ENCODE measurements around the gene PPP2R2D.

PPP2R2D gene

DNA sequence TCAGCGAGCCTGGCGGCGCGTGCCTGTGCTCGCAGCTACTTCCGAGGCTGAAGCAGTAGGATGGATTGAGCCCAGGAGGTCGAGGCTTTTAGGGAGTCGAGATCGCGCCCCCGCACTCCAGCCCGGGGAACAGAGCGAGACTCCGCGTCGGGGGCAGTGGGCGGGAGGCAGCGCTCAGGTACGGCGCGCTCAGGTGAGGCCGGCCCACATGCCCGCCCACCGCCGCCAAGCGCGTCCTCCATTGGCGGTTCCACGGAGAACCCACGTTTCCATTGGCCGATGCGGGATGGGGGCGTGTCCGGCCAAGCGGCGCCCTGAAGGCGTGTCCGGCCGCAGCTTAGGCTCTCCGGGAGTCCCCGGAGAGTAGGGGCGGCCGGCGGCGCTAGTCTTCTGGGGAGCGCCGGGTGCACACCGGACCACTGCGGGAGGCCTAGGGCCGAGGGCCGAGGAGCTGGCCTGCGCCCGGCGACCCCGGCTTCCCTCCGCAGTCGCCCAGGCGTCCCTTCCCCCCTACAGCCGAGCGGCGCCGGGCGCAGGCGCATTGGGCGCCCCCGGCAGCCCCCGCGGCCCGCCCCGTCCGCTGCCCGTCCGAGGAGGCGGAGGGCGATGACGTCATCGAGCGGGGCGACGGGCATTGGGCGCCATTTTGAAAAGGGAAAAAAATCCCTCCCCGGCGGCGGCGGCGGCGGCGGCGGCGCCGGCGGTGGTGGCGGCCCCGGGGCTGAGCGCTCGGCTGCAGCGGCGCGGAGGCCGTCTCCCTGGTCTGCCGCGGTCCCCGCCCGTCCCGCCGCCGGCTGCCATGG is at the start of gene PPP2R2D:
TSS of gene PPP2R2D (plus strand) at position 659 of the 803 bp plus-strand sequence. CDS start at position 800, 141 bp downstream.
- DNase-seq, result peak; percentile 95

DNA sequence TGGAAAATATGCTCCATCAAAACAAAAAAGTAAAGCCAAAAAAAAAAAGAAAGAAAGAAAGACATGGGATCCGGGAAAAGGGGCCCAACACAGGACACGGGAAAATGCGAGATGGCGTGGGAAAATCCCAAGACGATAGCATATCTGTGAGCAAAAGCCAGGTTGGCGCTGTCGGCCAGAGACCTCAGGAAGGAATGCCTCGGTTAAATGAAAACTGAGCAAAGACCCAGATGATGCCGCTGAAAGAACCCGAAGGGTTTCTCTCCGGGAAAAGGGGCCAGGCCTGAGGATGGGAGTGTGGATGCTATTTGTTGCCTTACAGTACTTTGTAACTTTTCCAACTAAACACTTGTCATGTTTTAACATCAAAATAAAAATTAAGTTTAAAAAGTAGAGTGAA is 49.5 kb upstream of the PPP2R2D start:
- no peak for DNase-seq

DNA sequence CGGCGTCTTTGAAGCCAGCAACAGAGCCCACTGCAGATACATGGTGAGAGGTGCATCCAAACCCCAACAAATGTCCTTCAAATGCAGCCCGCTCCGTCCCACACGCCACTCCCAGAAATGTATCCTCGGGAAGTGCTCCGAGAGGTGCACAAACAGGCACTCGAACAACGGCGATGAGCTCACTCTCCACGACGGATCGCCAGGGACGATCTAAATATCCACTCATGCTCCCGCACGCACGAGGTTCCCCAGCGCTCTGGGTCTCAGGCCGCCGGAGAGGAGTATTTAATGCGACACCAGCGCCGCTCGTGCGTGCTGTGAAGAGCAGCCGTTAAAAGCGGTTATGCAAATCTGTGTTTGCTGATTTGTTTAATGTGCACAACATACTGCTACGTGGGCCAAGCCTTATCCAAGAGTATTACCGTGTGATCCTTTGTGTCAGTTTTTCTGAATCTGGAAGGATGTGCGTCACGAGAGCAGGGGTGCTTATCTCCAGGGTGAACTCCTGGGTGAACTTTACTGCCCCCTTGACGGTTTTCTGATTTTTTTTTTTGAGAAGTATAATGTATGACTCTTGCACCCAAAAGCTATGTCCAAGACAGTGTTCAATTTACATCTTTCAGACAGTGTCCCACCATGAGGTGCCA is 48.5 kb upstream of the PPP2R2D start:
- no peak for DNase-seq

DNA sequence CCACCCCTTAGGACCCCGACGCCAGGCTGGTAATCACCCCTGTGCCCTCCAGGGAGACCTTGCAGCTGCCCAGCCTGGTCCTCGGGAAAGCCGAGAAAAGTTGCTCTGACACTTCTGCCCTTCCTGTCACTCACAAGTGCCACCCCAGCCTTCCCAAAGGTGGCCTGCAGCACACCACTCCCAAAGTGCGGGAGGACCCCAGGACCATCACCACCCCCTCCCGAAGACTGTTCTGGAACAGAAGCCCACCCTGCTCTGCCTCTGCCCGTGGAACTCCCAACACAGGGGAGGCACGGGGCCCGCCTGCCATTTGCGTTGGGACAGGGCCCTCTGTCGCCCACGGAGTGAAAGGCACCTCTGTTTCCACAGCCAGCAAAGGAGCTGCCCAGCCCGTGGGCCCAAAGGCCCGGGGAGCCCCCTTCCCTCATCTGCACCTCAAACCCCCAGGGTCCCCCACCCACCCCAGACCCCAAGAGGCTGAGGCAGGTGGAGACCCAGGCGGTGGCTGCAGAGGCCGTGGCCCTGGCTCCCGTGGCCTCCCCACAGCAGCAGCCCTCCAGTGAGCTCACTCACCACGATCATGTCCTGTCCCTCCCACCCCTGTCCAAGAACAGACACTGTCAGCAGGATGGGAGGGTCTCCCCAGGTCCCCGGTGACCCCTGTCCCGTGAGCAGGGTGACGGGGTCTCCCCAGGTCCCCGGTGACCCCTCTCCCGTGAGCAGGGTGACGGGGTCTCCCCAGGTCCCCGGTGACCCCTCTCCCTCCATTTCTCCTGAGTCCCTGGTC is 47.8 kb upstream of the PPP2R2D start:
- no peak for DNase-seq

DNA sequence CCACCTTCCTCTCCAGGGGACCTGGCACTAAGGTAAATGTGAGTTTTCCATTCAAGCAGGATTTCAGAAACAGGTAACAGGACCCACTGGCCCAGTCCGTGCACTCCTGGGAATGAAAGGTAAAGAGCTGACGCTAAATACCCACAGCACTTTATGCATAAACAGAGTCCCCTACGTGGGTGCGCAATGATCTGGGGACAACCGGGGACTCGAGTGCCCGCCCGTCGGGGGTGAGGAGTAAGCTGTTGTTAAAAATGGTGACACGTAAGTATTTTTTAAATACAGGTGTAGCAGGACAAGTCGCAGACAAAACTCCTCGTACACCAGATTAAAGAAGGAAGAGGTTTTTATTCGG is 47.2 kb upstream of the PPP2R2D start:
- DNase-seq, result no peak

DNA sequence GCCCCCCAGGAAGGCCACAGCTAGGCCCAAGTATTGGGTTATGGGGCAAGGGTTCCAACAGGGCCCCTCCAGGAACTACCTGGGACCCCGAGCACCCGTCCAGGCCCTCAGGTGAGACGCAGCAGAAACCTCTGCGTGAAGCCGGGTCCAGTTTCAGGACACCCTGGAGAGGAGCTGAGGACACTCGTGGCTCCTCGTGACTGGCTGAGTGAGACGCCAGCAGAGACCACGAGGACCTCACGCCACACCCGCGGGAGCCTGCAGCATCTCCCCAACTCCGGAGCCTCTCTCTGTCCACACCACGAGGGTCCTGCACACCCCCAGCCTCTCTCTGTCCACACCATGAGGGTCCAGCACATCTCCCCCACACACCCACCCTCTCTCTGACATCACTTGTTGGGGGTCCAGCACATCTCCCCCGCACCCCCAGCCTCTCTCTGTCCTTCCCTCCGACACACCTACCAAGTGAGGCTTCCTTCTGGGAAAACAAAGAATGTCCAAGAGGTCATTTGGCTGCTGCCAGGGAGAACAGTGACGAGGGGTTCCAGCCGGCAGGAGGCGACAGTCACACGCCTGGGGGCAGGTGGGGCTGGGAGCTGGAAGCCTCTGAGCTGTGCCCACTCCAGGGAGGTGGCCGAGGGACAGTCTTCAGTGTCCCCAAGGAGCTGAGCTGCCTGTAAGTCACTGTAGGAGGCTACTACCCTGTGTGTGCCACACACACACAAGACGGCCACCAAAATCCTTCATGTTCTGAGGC is 46.1 kb upstream of the PPP2R2D start:
- DNase-seq, result no peak

DNA sequence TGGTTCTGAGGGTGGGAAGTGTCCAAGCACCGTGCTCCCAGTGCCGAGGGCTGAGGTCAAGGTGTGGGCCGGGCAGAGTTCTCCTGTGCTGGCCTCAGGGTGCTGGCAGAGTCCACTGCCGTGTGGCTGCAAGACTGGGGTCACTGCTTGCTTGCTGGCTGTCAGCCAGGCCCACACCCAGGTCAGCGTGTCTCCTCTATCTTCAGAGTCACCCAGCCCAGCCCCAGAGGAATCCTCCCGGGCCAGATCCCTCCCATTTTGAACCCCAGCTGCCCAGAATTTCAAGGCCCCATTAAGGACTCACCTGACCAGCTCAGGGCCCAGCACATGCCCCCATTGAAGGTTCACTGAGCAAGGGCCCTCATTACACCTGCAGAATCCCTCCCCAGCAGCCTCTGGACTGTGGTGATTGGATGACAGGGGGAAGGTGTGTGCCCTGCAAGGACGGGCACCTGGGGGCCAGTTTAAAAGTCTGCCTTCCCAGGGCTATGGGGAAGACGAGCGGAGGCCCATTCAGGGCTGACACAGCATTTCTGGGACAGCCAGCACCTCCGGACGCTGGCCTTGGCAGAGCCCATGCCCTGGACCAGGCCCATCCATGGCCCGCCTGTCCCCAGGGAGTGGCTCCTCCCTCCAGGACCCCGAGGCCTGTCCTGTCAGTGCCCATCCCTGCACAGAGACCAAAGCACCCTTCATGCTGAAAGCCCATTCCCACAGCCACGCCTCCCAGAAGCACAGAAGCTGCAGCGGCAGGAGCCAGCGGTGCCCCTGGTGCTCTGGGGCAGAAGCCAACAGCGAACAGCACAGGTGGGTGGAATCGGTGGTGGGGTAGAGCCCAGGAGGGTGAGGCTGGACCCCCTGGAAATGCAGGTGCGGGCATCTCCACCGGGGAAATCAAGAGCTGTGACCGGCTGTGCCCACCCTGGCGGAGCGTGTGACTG is 45.1 kb upstream of the PPP2R2D start:
- DNase-seq, result no peak

DNA sequence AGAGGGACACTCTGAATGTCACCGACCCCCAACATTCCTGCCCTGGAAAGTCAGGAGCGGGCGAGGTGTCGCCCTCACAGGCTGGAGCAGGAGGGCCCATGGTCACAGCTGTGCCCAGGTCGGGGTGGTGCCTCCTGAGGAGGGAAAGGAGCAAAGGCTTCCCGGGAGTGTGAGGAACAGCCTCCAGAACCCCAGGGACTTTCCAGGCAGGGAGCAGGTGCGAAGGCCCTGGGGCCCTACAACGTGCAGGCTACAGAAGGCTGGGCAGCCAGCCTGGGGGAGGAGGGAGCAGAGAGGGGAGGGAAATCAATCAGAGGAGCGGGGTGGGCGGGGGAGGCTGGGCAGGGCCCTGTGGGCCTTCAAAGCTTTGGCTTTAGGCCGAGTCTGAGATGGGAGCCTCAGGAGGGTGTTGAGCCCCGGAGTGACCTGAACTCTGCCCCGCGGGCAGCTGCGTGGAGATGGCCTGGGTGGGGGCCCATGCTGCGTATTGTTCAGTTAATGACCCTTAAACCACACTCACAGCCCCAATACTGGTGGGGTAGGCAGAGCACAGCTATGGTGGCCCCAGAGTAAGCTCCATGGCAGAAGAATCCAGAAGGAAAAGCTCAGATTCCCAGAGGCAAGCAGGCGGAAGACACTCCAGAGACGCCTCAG is 44.2 kb upstream of the PPP2R2D start:
- no peak for DNase-seq

DNA sequence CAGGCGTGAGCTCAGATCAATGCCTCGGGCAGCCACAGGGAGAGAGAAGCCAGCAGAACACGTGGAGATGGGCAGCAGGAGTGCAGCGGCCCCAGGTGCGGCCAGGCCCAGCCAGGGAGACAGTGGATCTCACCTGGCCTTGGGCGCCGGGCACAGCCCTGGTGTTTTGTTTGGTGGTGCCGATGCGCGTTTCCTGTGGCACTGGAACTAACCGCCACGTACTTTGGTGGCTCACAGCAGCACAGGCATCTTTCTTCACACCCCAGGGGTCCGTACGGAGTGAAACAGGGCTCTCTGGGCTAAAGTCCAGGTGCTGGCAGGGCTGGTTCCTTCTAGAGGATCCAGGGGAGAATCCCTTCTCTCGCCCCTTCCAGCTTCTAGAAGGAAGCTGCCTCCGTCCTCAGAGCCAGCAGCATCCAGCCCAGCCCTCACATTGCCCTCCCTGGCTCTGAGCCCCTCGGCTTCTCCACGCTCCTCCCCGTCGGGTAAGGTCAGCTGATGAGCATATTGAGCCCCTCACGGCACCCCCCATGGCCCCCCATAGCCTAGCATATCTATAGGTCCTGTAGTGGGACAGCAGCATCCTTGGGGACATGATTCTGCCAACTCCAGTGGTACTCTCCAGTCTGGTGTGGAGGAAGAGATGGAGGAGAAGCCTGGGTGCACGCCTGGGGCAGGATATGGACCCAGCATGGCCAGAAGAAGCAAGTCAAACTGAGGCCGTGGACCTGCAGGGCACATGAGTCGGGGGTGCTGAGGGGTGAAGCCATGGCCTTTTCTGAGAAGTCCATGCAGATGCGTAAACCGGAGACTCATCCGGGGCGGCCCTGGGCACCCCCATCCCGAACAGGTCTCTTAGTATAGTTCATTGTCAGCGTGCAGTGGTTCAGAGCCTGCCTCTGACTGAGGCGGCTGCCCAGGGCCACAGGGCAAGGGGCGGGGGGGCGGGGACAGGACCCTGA is 43.4 kb upstream of the PPP2R2D start:
- DNase-seq, result no peak

DNA sequence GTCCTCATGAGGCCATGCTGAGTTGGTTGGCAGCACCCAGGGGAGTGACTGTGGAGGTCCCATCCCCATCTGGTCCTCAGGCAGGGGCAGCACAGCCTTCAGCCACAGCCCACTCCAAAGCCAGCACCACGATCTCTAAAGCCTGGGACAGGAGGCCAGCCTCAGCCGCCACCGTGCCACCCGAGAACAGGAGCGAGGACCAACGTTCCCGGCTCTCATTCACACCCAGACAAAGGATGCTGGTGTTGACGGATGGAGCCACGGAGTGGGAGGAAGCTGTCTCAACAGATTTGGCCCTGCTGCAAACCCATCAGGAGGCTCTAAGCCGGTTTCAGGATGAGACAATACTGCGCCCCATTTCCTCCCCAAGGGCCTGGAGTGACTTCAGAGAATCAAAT is 42.7 kb upstream of the PPP2R2D start:
- DNase-seq, result no peak

DNA sequence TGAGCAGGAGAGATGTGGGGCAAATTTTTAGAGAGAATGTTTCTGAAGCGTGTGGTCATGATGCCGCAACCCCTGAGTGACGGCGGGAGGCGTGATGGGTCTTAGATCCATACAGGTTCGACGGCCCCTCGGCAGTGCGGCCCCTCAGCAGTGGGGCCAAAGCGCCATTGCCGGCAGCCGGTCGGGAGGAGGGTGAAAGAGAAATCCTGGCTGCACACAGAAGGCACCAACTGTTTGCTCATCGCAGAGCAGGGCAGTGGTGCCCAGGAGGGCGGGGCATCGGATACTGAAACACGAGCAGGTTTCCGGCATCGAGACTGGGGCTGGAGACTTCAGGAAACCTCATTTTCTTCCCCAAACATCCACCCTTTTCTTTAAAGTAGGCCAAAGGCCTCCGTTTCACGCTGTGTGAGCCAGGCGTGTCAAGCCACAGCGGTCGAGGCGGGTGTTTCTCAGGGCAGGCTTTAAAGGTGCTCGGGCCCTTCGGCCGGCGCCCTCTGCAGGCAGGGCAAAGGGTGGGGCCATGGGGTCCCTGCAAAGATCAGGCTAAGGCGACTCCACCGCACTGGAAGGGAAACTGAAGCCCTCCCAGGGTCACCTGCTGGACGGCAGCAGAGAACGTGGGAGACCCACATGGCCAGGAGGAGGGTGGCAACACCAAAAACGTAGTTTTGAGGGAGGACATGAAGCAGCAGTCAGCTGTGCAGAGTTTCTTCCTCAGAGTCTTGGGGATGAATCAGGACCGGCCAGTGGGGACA is 42.0 kb upstream of the PPP2R2D start:
- no peak for DNase-seq

DNA sequence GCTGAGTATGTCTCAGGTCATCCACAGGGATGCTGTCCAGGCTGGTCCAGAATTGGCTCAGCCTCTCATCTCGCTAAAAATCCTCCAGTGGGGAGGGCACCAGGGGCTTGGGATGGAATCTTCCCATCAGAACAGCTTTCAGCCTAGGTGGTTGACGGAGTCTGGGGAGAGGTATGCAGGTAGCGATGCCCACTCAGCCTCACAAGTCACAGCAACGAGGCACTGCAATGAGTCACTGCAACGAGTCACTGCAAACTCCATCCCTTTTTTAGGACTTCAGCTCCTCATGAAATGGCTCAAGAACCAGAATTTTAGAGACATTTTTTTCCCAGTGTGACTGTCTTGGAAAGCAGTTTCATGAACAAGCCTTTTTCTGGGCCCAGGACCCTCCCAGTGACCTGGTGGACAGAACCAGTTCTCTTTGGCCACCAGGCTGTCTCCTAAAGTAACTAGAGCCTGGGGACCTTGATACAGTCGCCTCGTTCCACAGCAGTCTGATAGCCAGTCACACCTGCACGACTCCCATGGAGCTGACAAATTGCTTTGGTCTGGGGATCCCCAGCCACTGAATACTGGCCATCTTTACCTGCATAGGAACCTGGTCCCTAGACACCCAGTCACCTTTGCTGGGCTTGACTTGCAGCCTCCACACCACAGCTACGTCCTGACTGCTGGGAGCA is 41.3 kb upstream of the PPP2R2D start:
- DNase-seq, result no peak

DNA sequence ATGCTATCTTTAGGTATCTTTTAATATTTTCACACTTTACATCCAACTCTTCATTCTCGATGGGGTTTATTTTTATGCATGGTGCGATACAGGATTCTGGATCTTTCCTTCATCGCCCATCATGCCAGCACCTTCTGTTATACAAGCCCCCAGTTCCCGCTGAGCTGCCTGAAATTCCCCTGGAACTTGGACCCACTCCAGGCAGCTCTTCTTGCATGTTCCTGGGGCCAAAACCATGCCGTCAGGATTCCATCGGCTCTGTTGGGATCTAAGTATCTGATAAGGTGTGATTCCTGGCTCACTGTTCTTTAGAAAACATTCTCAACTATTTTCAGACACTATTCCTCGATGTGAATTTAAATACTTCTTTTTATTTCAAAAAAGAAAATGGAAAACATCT is 40.5 kb upstream of the PPP2R2D start:
- DNase-seq, result no peak

DNA sequence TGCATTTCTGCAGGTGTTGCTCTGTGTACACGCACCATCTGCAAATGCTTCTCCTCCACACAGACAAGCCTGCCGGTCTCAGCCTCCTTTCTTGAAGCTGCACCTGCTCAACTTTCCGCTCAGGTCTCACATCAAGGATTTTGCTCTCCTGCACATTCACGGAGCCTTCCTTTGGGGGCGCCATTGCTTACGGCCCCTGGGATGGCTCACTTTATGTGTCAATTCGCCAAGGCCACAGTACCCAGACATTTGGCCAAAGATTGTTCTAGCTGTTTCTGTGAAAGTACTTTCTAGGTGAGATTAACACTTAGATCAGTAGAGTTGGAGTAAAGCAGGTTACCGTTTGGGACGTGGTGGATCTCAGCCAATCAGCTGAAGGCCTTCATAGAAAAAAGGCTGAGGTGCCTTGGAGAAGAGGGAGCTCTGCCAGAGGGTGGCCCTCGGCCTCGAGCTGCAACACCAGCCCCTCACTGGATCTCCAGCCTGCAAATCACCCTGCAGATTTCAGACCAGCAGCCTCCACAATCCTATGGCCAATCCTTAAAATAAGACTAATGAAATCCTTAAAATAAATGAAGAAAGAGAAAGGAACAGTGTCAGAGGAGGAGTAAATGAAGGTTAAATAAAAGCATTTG is 39.9 kb upstream of the PPP2R2D start:
- DNase-seq, result no peak

DNA sequence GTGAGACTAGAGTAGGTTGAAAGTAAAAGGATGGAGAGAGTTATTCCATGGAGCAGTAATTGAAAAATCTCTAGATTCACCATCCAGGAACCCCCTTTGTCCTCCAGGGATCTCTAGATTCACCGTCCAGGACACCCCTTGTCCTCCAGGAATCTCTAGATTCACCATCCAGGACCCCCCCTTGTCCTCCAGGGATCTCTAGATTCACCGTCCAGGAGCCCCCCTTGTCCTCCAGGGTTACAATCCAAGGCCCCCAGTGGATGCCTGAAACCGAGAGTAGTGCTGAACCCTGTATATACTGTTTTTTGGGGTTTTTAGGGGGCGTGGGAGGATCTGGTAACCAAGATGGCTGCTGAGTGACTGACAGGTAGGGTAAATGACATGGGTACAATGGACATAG is 38.3 kb upstream of the PPP2R2D start:
- no peak for DNase-seq

DNA sequence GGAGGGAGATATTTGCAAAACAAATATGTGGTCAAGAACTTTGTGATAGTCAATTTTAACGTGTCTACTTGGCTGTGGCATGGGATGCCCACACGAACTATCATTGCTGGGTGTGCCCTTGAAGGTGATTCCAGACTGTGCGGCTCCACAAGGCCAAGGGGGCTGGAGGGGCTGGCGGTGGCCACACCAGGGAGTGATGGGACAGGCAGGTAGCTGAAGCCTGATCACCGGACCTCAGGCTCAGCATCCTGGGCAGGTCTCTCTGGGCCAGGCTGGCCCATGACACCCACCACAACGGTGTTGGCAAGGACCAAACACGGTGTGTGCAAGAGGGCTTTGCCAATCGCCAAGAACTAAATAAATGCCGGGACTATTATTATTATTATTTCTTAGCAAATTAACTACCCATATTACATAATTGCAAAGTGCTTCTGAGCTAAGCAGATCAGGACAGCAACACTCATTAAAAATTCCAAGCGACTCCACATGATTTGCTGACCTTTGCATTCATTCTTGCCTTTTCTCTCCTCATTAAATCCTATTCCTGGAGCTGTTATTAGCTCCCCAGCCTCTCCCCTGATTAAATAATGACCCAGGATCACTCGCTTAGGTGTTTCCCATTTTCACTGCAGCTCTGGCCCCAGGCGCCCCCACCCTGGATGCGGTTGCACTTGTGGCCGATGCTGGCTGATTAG is 35.4 kb upstream of the PPP2R2D start:
- no peak for DNase-seq

DNA sequence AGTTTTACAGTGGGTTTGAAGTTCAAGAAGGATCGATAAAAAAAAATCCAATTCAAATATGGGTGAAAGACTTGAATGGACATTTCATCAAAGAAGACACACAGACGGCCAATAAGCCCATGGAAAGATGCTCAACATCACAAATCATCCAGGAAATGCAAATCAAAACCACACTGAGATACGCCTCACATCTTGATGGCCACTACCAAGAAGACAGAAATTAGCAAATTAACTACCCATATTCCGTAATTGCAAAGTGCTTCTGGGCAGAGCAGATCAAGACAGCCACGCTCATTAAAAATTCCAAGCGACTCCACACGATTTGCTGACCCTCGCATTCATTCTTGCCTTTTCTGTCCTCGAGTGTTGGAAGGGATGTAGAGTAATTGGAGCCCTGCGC is 34.1 kb upstream of the PPP2R2D start:
- DNase-seq, result no peak

DNA sequence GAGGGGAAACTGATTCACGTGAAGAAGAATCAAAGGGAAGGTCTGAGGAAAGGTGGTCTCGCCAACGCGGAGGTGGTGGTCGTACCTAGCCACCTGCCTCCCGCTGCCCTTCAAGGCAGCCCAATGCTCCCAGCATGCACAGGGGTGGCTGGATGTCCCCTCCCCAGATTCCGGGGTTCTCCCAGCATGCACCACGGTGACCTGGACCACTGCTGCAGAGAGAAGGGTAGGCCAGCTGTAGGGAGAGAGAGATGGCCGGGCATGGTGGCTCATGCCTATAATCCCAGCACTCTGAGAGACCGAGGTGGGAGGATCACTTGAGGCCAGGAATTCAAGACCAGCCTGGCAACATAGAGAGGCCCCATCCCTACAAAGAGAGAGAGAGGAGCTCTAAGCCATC is 32.4 kb upstream of the PPP2R2D start:
- DNase-seq, result no peak

All from stimulated activated CD4-positive, alpha-beta T cell treated with anti-CD3 and anti-CD28 coated beads, Interleukin-4, amount 100 ng/mL, for 1 hour (primary cell).